HEK293 (cell line): ENCODE results near the gene PLAAT1.

ENCODE experiments used
- RBAK ChIP-seq: fragments of 450-650 bp; formaldehyde crosslinking; IDR thresholded peaks from 2 replicates; pipeline ENCODE4 v1.5.1; 2016; ENCODE audit warnings: missing biosample characterization, missing genetic modification characterization
- ZNF121 ChIP-seq: fragments of 450-650 bp; formaldehyde crosslinking; IDR thresholded peaks from 2 replicates; pipeline ENCODE4 v1.5.1; 2016; ENCODE audit warnings: missing biosample characterization, missing genetic modification characterization
- ZNF138 ChIP-seq: fragments of 450-650 bp; formaldehyde crosslinking; IDR thresholded peaks from 2 replicates; pipeline ENCODE4 v1.5.1; 2016; ENCODE audit warnings: missing biosample characterization, missing genetic modification characterization, borderline replicate concordance
- ZNF510 ChIP-seq: fragments of 450-650 bp; formaldehyde crosslinking; IDR thresholded peaks from 2 replicates; pipeline ENCODE4 v1.5.1; 2018; ENCODE audit warnings: mild to moderate bottlenecking, missing genetic modification characterization, missing biosample characterization; ENCODE audit not compliant: insufficient replicate concordance
- TF ChIP-seq, protein P1 (sequence below): fragments of 450-650 bp; formaldehyde crosslinking; IDR thresholded peaks from 2 replicates; pipeline ENCODE4 v1.5.1; 2016; ENCODE audit warnings: missing biosample characterization, missing genetic modification characterization
- TF ChIP-seq, protein P2 (sequence below): fragments of 450-650 bp; formaldehyde crosslinking; IDR thresholded peaks from 2 replicates; pipeline ENCODE4 v1.5.1; 2016; ENCODE audit warnings: missing biosample characterization, missing genetic modification characterization, low read depth
- TF ChIP-seq, protein P3 (sequence below): fragments of 450-650 bp; formaldehyde crosslinking; IDR thresholded peaks from 2 replicates; pipeline ENCODE4 v1.5.1; 2016; ENCODE audit warnings: missing biosample characterization, missing genetic modification characterization
- TF ChIP-seq, protein P4 (sequence below): fragments of 450-650 bp; formaldehyde crosslinking; IDR thresholded peaks from 2 replicates; pipeline ENCODE4 v1.5.1; 2016; ENCODE audit warnings: missing biosample characterization, missing genetic modification characterization
- TF ChIP-seq, protein P5 (sequence below): fragments of 450-650 bp; formaldehyde crosslinking; IDR thresholded peaks from 2 replicates; pipeline ENCODE4 v1.5.1; 2016; ENCODE audit warnings: missing biosample characterization, missing genetic modification characterization

DNA sequence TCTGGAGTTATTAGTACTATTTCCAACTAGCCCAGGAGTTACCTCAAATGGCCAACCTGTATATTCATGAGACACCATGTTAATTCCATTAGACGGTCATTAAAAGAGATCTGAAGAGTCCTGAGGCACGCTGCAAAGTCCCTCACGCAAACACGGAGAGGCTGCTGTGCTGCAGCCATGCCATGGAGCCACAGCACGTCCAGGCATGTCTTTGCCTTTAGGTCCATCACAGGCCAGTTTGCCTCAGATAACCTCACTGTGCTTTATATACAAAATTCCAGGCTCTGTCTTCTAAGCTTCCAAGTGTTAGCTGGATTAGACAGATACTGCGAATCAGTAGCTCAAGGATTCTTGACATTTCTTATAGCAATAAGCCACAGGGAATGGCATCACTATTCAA lies 9.8 kb upstream of the PLAAT1 start:
- TF ChIP-seq, protein P1, sequence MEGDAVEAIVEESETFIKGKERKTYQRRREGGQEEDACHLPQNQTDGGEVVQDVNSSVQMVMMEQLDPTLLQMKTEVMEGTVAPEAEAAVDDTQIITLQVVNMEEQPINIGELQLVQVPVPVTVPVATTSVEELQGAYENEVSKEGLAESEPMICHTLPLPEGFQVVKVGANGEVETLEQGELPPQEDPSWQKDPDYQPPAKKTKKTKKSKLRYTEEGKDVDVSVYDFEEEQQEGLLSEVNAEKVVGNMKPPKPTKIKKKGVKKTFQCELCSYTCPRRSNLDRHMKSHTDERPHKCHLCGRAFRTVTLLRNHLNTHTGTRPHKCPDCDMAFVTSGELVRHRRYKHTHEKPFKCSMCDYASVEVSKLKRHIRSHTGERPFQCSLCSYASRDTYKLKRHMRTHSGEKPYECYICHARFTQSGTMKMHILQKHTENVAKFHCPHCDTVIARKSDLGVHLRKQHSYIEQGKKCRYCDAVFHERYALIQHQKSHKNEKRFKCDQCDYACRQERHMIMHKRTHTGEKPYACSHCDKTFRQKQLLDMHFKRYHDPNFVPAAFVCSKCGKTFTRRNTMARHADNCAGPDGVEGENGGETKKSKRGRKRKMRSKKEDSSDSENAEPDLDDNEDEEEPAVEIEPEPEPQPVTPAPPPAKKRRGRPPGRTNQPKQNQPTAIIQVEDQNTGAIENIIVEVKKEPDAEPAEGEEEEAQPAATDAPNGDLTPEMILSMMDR: no peak
- TF ChIP-seq, protein P2, sequence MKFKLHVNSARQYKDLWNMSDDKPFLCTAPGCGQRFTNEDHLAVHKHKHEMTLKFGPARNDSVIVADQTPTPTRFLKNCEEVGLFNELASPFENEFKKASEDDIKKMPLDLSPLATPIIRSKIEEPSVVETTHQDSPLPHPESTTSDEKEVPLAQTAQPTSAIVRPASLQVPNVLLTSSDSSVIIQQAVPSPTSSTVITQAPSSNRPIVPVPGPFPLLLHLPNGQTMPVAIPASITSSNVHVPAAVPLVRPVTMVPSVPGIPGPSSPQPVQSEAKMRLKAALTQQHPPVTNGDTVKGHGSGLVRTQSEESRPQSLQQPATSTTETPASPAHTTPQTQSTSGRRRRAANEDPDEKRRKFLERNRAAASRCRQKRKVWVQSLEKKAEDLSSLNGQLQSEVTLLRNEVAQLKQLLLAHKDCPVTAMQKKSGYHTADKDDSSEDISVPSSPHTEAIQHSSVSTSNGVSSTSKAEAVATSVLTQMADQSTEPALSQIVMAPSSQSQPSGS: no peak
- TF ChIP-seq ZNF121 (no peak), ZNF138 (tag by site-specific recombination) (no peak), ZNF510 (no peak), RBAK (tag by site-specific recombination) (no peak)
- TF ChIP-seq, protein P3, sequence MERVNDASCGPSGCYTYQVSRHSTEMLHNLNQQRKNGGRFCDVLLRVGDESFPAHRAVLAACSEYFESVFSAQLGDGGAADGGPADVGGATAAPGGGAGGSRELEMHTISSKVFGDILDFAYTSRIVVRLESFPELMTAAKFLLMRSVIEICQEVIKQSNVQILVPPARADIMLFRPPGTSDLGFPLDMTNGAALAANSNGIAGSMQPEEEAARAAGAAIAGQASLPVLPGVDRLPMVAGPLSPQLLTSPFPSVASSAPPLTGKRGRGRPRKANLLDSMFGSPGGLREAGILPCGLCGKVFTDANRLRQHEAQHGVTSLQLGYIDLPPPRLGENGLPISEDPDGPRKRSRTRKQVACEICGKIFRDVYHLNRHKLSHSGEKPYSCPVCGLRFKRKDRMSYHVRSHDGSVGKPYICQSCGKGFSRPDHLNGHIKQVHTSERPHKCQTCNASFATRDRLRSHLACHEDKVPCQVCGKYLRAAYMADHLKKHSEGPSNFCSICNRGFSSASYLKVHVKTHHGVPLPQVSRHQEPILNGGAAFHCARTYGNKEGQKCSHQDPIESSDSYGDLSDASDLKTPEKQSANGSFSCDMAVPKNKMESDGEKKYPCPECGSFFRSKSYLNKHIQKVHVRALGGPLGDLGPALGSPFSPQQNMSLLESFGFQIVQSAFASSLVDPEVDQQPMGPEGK (tag by site-specific recombination): no peak
- TF ChIP-seq, protein P4, sequence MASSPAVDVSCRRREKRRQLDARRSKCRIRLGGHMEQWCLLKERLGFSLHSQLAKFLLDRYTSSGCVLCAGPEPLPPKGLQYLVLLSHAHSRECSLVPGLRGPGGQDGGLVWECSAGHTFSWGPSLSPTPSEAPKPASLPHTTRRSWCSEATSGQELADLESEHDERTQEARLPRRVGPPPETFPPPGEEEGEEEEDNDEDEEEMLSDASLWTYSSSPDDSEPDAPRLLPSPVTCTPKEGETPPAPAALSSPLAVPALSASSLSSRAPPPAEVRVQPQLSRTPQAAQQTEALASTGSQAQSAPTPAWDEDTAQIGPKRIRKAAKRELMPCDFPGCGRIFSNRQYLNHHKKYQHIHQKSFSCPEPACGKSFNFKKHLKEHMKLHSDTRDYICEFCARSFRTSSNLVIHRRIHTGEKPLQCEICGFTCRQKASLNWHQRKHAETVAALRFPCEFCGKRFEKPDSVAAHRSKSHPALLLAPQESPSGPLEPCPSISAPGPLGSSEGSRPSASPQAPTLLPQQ (tag by site-specific recombination): no peak
- TF ChIP-seq, protein P5, sequence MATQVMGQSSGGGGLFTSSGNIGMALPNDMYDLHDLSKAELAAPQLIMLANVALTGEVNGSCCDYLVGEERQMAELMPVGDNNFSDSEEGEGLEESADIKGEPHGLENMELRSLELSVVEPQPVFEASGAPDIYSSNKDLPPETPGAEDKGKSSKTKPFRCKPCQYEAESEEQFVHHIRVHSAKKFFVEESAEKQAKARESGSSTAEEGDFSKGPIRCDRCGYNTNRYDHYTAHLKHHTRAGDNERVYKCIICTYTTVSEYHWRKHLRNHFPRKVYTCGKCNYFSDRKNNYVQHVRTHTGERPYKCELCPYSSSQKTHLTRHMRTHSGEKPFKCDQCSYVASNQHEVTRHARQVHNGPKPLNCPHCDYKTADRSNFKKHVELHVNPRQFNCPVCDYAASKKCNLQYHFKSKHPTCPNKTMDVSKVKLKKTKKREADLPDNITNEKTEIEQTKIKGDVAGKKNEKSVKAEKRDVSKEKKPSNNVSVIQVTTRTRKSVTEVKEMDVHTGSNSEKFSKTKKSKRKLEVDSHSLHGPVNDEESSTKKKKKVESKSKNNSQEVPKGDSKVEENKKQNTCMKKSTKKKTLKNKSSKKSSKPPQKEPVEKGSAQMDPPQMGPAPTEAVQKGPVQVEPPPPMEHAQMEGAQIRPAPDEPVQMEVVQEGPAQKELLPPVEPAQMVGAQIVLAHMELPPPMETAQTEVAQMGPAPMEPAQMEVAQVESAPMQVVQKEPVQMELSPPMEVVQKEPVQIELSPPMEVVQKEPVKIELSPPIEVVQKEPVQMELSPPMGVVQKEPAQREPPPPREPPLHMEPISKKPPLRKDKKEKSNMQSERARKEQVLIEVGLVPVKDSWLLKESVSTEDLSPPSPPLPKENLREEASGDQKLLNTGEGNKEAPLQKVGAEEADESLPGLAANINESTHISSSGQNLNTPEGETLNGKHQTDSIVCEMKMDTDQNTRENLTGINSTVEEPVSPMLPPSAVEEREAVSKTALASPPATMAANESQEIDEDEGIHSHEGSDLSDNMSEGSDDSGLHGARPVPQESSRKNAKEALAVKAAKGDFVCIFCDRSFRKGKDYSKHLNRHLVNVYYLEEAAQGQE (tag by site-specific recombination): no peak
